Pancreas (tissue), 10 donors: ENCODE measurements around the gene HAL. TPM values are rescaled to one million over a fixed set of nuclear protein-coding genes. Genes with fewer than 3 reads are reported as not detected.
A peak's percentile ranks its signal among the peaks of the same experiment; 100 is the strongest.

ENCODE experiments used
- ATAC-seq, 4 donors: fragments of 200-7000 bp; cut with Tn5 transposase; one replicate each; pipeline versions ENCODE4 v1.8.0 to v1.9.1; 2020; ENCODE audit warnings: mild to moderate bottlenecking in 4 of 4, moderate library complexity in 4 of 4
- DNase-seq, 6 donors: peaks; one replicate each; pipeline ENCODE4 v3.0.0-alpha.2; 2020
- FAIRE-seq: peaks from 2 replicates; lab custom pipeline; 2012; peaks lifted over from hg19 to GRCh38; lab: Jason Lieb, UNC
- H3K27ac ChIP-seq, 4 donors: fragments of 200-600 bp; sonication (generic); 1 replicate in 3 of 4; 2 replicates in 1 of 4; pipeline versions ENCODE4 v1.5.0 to v1.8.0; 2020
- H3K27me3 ChIP-seq, 4 donors: fragments of 200-600 bp; one replicate each; pipeline ENCODE4 v1.8.0; 2021
- H3K36me3 ChIP-seq, 3 donors: fragments of 200-600 bp; sonication (generic) in 1 of 3; one replicate each; pipeline versions ENCODE4 v1.5.0 to v1.8.0; 2020 to 2021
- H3K4me1 ChIP-seq, 3 donors: fragments of 200-600 bp; one replicate each; pipeline ENCODE4 v1.8.0; 2021
- H3K4me3 ChIP-seq, 4 donors: fragments of 200-600 bp; sonication (generic) in 2 of 4; one replicate each; pipeline versions ENCODE4 v1.5.0 to v1.8.0; 2020 to 2021
- H3K9me3 ChIP-seq, 4 donors: fragments of 200-600 bp; one replicate each; pipeline ENCODE4 v1.8.0; 2021
- WGBS, 2 donors: extraction: QIAGEN DNeasy Blood & Tissue Kit; methylation state at CpG; one replicate each; pipeline ENCODE4 v1.1.7; 2013; 5-methylcytosine and 5-hydroxymethylcytosine counted together
- intact Hi-C, 3 donors: fragments of 100-400 bp; cut with DNase I; formaldehyde crosslinking; loops; one replicate each; pipeline versions ENCODE4 v1.11.1 to v1.14.2; 2022
- polyA plus RNA-seq, 2 donors: library from polyadenylated mRNA; stranded (reverse); fragments of 200-250 nt; gene quantifications; one replicate each; pipeline ENCODE4 v1.2.3, GENCODE V29; 2013
- total RNA-seq, 6 donors: library from RNA; stranded (reverse); fragmentation: NEBNext Ultra II Directional in 4 of 6; extraction: Animal tissue kit (Norgen Biotek cat#: 25700) in 4 of 6; gene quantifications; one replicate each; pipeline versions ENCODE4 v1.2.1 to v1.2.4, GENCODE V29; 2021 to 2023
- TF ChIP-seq, protein P1 (sequence below), 4 donors: fragments of 200-600 bp; sonication (generic) in 3 of 4; IDR thresholded peaks; one replicate each; pipeline versions ENCODE4 v1.5.0 to v1.8.0; 2021; ENCODE audit warnings: antibody characterized with exemption in 4 of 4
- donor health status: healthy with polysubstance abuse.
- donor health status: DM: no; HTN: no; CAD: no; lungs with moderate emphysema.
- donor health status: DM: no; HTN: no; CAD: no.
- donor health status: control.
- donor health status: control.
- donor health status: Bipolar disorder and iron deficiency.
- donor health status: DM: yes; HTN: yes; CAD: no.
- donor health status: DM: no; HTN: no; CAD: no.
- donor health status: DM: no; HTN: no; CAD: no.
- donor health status: DM: yes; HTN: yes; CAD: no.

HAL gene
- total and polyA plus RNA-seq, 8 donors = 0.08 to 1.2 (median 0.58) TPM; not detected in 1

DNA sequence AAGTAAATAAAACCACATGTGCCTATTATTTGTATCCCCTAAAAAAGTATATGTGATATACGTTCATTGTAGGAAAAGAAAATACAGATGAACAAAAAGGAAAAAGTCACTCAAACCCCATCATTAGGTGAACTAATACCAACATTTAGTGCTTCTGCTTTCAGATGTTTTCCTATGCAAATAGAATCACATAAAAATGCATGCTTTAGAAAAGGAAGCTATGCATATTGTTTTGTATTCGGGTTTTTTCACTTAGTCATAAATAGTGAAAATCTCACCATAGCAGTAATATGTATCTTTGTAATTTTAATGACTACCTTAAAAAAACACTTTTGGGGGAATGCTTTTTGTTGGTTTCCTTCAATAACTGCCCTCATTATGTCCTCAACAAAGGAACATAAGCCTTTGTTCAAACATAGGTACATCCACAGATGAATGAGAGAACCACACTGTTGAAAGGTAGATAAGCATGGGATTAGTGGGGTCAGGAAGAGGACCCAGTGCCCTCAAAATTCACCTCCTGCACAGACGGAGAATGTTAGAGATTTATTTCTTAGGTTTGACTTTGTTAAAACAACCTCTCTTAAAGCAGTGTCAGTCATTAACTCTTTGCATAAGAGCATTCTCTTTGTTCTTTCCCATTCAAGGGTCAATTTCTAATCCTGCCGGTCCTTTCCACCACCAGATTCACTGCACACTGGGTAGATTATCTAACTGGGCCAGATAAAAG, 46.5 kb downstream of the HAL start:
- intact Hi-C loops = no loop called here
- Histone ChIP-seq H3K4me1 (no peaks in the 10 kb centered on the region), H3K27ac (no peak overlapping the region), H3K9me3 (no peaks in the 10 kb centered on the region), H3K27me3 (no peaks in the 10 kb centered on the region), H3K36me3 (no peaks in the 10 kb centered on the region), H3K4me3 (no peak overlapping the region)
- no peak for ATAC-seq
- TF ChIP-seq, protein P1, sequence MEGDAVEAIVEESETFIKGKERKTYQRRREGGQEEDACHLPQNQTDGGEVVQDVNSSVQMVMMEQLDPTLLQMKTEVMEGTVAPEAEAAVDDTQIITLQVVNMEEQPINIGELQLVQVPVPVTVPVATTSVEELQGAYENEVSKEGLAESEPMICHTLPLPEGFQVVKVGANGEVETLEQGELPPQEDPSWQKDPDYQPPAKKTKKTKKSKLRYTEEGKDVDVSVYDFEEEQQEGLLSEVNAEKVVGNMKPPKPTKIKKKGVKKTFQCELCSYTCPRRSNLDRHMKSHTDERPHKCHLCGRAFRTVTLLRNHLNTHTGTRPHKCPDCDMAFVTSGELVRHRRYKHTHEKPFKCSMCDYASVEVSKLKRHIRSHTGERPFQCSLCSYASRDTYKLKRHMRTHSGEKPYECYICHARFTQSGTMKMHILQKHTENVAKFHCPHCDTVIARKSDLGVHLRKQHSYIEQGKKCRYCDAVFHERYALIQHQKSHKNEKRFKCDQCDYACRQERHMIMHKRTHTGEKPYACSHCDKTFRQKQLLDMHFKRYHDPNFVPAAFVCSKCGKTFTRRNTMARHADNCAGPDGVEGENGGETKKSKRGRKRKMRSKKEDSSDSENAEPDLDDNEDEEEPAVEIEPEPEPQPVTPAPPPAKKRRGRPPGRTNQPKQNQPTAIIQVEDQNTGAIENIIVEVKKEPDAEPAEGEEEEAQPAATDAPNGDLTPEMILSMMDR (IDR thresholded peaks at IDR 0.05) = no peak
- 44 to 62% methylated on average over 4 of the region's 4 CpGs for WGBS, 2 donors
- DNase-seq = no peak
- no peak for FAIRE-seq

GRCh38 chr12:95944108-95944704, 51.9 kb downstream of the HAL start:
- ATAC-seq (no peak), FAIRE-seq (no peak), DNase-seq (no peak)
- H3K27ac ChIP-seq = no peak overlapping the region
- intact Hi-C loops = no loop called here
- 81 to 85% methylated on average over 10 of the region's 10 CpGs for WGBS, 2 donors
- peaks cover 0 to 7% (median 0%) of the 10 kb centered on the region in 3 donors for H3K4me1 ChIP-seq
- no peaks in the 10 kb centered on the region for H3K27me3 ChIP-seq
- peak overlapping the region in 1 of 4 donors; percentile 85 for H3K4me3 ChIP-seq
- no peaks in the 10 kb centered on the region for H3K36me3 ChIP-seq
- H3K9me3 ChIP-seq = no peaks in the 10 kb centered on the region
- TF ChIP-seq, protein P1 (IDR thresholded peaks at IDR 0.05) = no peak

GRCh38 chr12:95943330-95943842, 52.8 kb downstream of the HAL start, which contains the start of gene AMDHD1:
AMDHD1 (plus strand) TSS chr12:95943331; CDS start chr12:95943399, 68 bp downstream.
- no peaks in the 10 kb centered on the region for H3K27me3 ChIP-seq
- FAIRE-seq = no peak

GRCh38 chr12:95942524-95943329, 53.4 kb downstream of the HAL start, which contains the start of gene CCDC38:
CCDC38 (minus strand) TSS chr12:95942614; CDS start chr12:95936509, 6,105 bp downstream.
- H3K36me3 ChIP-seq = no peaks in the 10 kb centered on the region
- TF ChIP-seq, protein P1 (IDR thresholded peaks at IDR 0.05) = no peak

More at GRCh38 chr12:95943330-95943842, 52.8 kb downstream of the HAL start, which contains the start of gene AMDHD1:
- peak within 1 kb of the TSS; percentile 61 to 89 (median 79) for H3K27ac ChIP-seq
- TF ChIP-seq, protein P1 (IDR thresholded peaks at IDR 0.05) = peak in 2 of 4 donors; percentile 7 to 10
- intact Hi-C loops = no loop called here
- H3K36me3 ChIP-seq = no peaks in the 10 kb centered on the region
- H3K9me3 ChIP-seq = no peaks in the 10 kb centered on the region
- peak within 1 kb of the TSS; percentile 63 to 85 (median 73) for H3K4me3 ChIP-seq
- WGBS, 2 donors = 0 to 1% methylated on average over 38 of the region's 38 CpGs
- ATAC-seq = peak; percentile 64 to 81 (median 70)
- peaks cover 0 to 7% (median 0%) of the 10 kb centered on the region in 3 donors for H3K4me1 ChIP-seq
- DNase-seq = peak in 5 of 6 donors; percentile 34 to 85 (median 58)

More at GRCh38 chr12:95942524-95943329, 53.4 kb downstream of the HAL start, which contains the start of gene CCDC38:
- FAIRE-seq (no peak), DNase-seq (peak; percentile 83 to 91 (median 85)), ATAC-seq (peak; percentile 97 to 99 (median 98))
- 0 to 1% methylated on average over 37 to 51 of the region's 51 CpGs for WGBS, 2 donors
- Histone ChIP-seq H3K27ac (peak within 1 kb of the TSS; percentile 61 to 89 (median 79)), H3K27me3 (no peaks in the 10 kb centered on the region), H3K4me3 (peak within 1 kb of the TSS; percentile 63 to 85 (median 73)), H3K9me3 (no peaks in the 10 kb centered on the region), H3K4me1 (peaks cover 0 to 7% (median 0%) of the 10 kb centered on the region in 3 donors)
- intact Hi-C loops = no loop called here
